Neural cell (in vitro differentiated cells): ENCODE data around the gene CCDC191. TPM values are rescaled to one million over a fixed set of nuclear protein-coding genes. Genes with fewer than 3 reads are reported as not detected.

Experiments used
- H2AFZ ChIP-seq: fragments of 200-600, 300-800 bp; sonication (generic), shearing (Covaris generic); 2 replicates; pipeline ENCODE4 v1.6.0; 2014; ENCODE audit warnings: low read depth, mild to moderate bottlenecking, antibody characterized with exemption, low read length, moderate library complexity
- H3F3A ChIP-seq: fragments of 200-600 bp; shearing (Covaris generic); 2 replicates; pipeline ENCODE4 v1.6.1; 2016; ENCODE audit warnings: mild to moderate bottlenecking, moderate library complexity, mixed read lengths, antibody characterized with exemption, low read length; ENCODE audit not compliant: insufficient read depth, poor library complexity, severe bottlenecking
- H3K27ac ChIP-seq: fragments of 200-600, 300-800 bp; sonication (generic), shearing (Covaris generic); 2 replicates; pipeline ENCODE4 v1.5.1; 2014; ENCODE audit warnings: mild to moderate bottlenecking, low read length, moderate library complexity
- H3K27me3 ChIP-seq: fragments of 300-800, 200-600 bp; sonication (generic), shearing (Covaris generic); 2 replicates; pipeline ENCODE4 v1.6.0; 2014; ENCODE audit warnings: mild to moderate bottlenecking, low read depth, low read length, moderate library complexity; ENCODE audit not compliant: insufficient read depth
- H3K36me3 ChIP-seq: fragments of 300-800, 200-600 bp; sonication (generic), shearing (Covaris generic); 2 replicates; pipeline ENCODE4 v1.5.1; 2014; ENCODE audit warnings: mild to moderate bottlenecking, antibody characterized with exemption, low read length, moderate library complexity; ENCODE audit not compliant: insufficient read depth
- H3K4me2 ChIP-seq: fragments of 300-800, 200-600 bp; sonication (generic), shearing (Covaris generic); 2 replicates; pipeline ENCODE4 v1.6.0; 2014; ENCODE audit warnings: mild to moderate bottlenecking, low read length
- H3K4me3 ChIP-seq: fragments of 300-800, 200-600 bp; sonication (generic), shearing (Covaris generic); 2 replicates; pipeline ENCODE4 v1.5.1; 2014; ENCODE audit warnings: mild to moderate bottlenecking, low read length, moderate library complexity
- H3K79me2 ChIP-seq: fragments of 200-600 bp; shearing (Covaris generic); replicated peaks from 2 replicates; pipeline ENCODE4 v1.6.0; 2014; ENCODE audit warnings: mild to moderate bottlenecking, low read length, moderate library complexity; ENCODE audit not compliant: insufficient read depth
- H3K9ac ChIP-seq: fragments of 300-800, 200-600 bp; sonication (generic), shearing (Covaris generic); 2 replicates; pipeline ENCODE4 v1.6.1; 2016; ENCODE audit warnings: mild to moderate bottlenecking, low read length, mixed read lengths
- H3K9me2 ChIP-seq: fragments of 200-600 bp; shearing (Covaris generic); 2 replicates; pipeline ENCODE4 v1.6.1; 2016; ENCODE audit warnings: mild to moderate bottlenecking, low read length, mixed read lengths; ENCODE audit not compliant: insufficient read depth
- H3K9me3 ChIP-seq: fragments of 200-600, 300-800 bp; sonication (generic), shearing (Covaris generic); 2 replicates; pipeline ENCODE4 v1.6.1; 2016; ENCODE audit warnings: mild to moderate bottlenecking, mixed run types, low read length, moderate library complexity, mixed read lengths
- H4K20me1 ChIP-seq: fragments of 200-600 bp; shearing (Covaris generic); 2 replicates; pipeline ENCODE4 v1.6.1; 2016; ENCODE audit warnings: mild to moderate bottlenecking, mixed run types; ENCODE audit not compliant: insufficient read depth
- CTCF ChIP-seq: fragments of 450-650 bp; IDR thresholded peaks from 2 replicates; pipeline ENCODE4 v1.5.1; 2014; ENCODE audit warnings: antibody characterized with exemption, mild to moderate bottlenecking, moderate library complexity; ENCODE audit not compliant: poor library complexity, severe bottlenecking
- EP300 ChIP-seq: fragments of 450-650 bp; conservative IDR thresholded peaks from 2 replicates; pipeline ENCODE4 v1.6.1; 2014; ENCODE audit warnings: antibody characterized with exemption, mild to moderate bottlenecking, moderate library complexity; ENCODE audit not compliant: poor library complexity, severe bottlenecking
- EZH2 ChIP-seq: fragments of 200-600, 300-800 bp; shearing (Covaris generic), sonication (generic); IDR thresholded peaks from 2 replicates; pipeline ENCODE4 v1.6.1; 2014; ENCODE audit warnings: antibody characterized with exemption, low read length, borderline replicate concordance, mild to moderate bottlenecking; ENCODE audit not compliant: insufficient read depth, poor library complexity, severe bottlenecking
- MXI1 ChIP-seq: fragments of 450-650 bp; conservative IDR thresholded peaks from 2 replicates; pipeline ENCODE4 v1.6.1; 2014; ENCODE audit warnings: antibody characterized with exemption, mild to moderate bottlenecking; ENCODE audit not compliant: poor library complexity, severe bottlenecking
- POLR2AphosphoS5 ChIP-seq: IDR thresholded peaks from 2 replicates; pipeline ENCODE4 v1.6.1; 2012
- RAD21 ChIP-seq: fragments of 450-650 bp; conservative IDR thresholded peaks from 2 replicates; pipeline ENCODE4 v1.6.1; 2014; ENCODE audit warnings: antibody characterized with exemption, mild to moderate bottlenecking, moderate library complexity
- SMC3 ChIP-seq: fragments of 450-650 bp; conservative IDR thresholded peaks from 2 replicates; pipeline ENCODE4 v1.6.1; 2014; ENCODE audit warnings: antibody characterized with exemption, mild to moderate bottlenecking, moderate library complexity; ENCODE audit not compliant: poor library complexity
- TAF1 ChIP-seq: IDR thresholded peaks from 2 replicates; pipeline ENCODE4 v1.6.1; 2012; ENCODE audit warnings: low read depth
- polyA plus RNA-seq: library from polyadenylated mRNA; depleted of rRNA; stranded (reverse); fragments of >200 nt; gene quantifications from 2 replicates; pipeline ENCODE4 v1.2.3, GENCODE V29; 2014
- TF ChIP-seq, protein P1 (sequence below): IDR thresholded peaks from 2 replicates; pipeline ENCODE4 v1.6.1; 2012; ENCODE audit warnings: borderline replicate concordance

CCDC191 gene
- polyA plus RNA-seq, 1 donor from 2014 or later: 14.9 TPM

- no peaks in the 10 kb centered on the region for H3K9me3 ChIP-seq
- H3K36me3 ChIP-seq: peaks cover 7% of the 10 kb centered on the region
- H3K9me2 ChIP-seq: no peaks in the 10 kb centered on the region
- TF ChIP-seq EP300 (no peak), SMC3 (no peak), TAF1 (no peak), CTCF (no peak), POLR2AphosphoS5 (no peak)
- TF ChIP-seq, protein P1, sequence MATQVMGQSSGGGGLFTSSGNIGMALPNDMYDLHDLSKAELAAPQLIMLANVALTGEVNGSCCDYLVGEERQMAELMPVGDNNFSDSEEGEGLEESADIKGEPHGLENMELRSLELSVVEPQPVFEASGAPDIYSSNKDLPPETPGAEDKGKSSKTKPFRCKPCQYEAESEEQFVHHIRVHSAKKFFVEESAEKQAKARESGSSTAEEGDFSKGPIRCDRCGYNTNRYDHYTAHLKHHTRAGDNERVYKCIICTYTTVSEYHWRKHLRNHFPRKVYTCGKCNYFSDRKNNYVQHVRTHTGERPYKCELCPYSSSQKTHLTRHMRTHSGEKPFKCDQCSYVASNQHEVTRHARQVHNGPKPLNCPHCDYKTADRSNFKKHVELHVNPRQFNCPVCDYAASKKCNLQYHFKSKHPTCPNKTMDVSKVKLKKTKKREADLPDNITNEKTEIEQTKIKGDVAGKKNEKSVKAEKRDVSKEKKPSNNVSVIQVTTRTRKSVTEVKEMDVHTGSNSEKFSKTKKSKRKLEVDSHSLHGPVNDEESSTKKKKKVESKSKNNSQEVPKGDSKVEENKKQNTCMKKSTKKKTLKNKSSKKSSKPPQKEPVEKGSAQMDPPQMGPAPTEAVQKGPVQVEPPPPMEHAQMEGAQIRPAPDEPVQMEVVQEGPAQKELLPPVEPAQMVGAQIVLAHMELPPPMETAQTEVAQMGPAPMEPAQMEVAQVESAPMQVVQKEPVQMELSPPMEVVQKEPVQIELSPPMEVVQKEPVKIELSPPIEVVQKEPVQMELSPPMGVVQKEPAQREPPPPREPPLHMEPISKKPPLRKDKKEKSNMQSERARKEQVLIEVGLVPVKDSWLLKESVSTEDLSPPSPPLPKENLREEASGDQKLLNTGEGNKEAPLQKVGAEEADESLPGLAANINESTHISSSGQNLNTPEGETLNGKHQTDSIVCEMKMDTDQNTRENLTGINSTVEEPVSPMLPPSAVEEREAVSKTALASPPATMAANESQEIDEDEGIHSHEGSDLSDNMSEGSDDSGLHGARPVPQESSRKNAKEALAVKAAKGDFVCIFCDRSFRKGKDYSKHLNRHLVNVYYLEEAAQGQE: no peak
- no peaks in the 10 kb centered on the region for H4K20me1 ChIP-seq
- no peak overlapping the region for H3K4me2 ChIP-seq
- H3K27me3 ChIP-seq: no peaks in the 10 kb centered on the region
- no peak overlapping the region for H3K4me3 ChIP-seq
- H3K27ac ChIP-seq: no peak overlapping the region
- no peaks in the 10 kb centered on the region for H3K79me2 ChIP-seq
- no peak overlapping the region for H2AFZ ChIP-seq
- H3K9ac ChIP-seq: no peak overlapping the region
- H3F3A ChIP-seq: no peaks in the 10 kb centered on the region
Measured at GRCh38 chr3:114067804-114068203, 11.5 kb upstream of the CCDC191 start.

- Histone ChIP-seq H3K27me3 (no peaks in the 10 kb centered on the region), H3K79me2 (peaks cover 23% of the 10 kb centered on the region), H3K9me3 (no peaks in the 10 kb centered on the region), H2AFZ (no peak overlapping the region), H3K4me2 (no peak overlapping the region), H3F3A (no peaks in the 10 kb centered on the region), H3K9ac (no peak overlapping the region), H3K27ac (no peak overlapping the region), H3K9me2 (no peaks in the 10 kb centered on the region), H3K4me3 (no peak overlapping the region), H3K36me3 (no peaks in the 10 kb centered on the region), H4K20me1 (no peaks in the 10 kb centered on the region)
- TF ChIP-seq CTCF (no peak), EP300 (no peak), RAD21 (no peak), POLR2AphosphoS5 (no peak), MXI1 (no peak), SMC3 (no peak), TAF1 (no peak), EZH2 (no peak)
- TF ChIP-seq, protein P1: no peak
Measured at GRCh38 chr3:114060906-114061655, 4.8 kb upstream of the CCDC191 start.
